SK-N-SH treated with all-trans-retinoic acid at 6 μM for 48 hours (cell line): Measurements from ENCODE around the gene CLK2.

Experiments
- ATAC-seq: fragments of 200-7000 bp; cut with Tn5 transposase; 3 replicates; pipeline ENCODE4 v1.9.1; 2020; ENCODE audit warnings: mild to moderate bottlenecking, moderate library complexity
- ARNTL ChIP-seq: fragments of 450-650 bp; formaldehyde crosslinking; IDR thresholded peaks from 2 replicates; pipeline ENCODE4 v1.5.0; 2020; ENCODE audit warnings: low read depth, mild to moderate bottlenecking, moderate library complexity, borderline replicate concordance
- BACH2 ChIP-seq: fragments of 250-450 bp; sonication (Bioruptor Pico); IDR thresholded peaks from 2 replicates; pipeline ENCODE4 v1.9.0; 2021; ENCODE audit warnings: mild to moderate bottlenecking, borderline replicate concordance
- CSDC2 ChIP-seq: fragments of 250-450 bp; sonication (Bioruptor Pico); IDR thresholded peaks from 2 replicates; pipeline ENCODE4 v1.5.0; 2020; ENCODE audit warnings: mild to moderate bottlenecking, moderate library complexity
- ESRRG ChIP-seq: fragments of 250-450 bp; sonication (Bioruptor Pico); IDR thresholded peaks from 2 replicates; pipeline ENCODE4 v1.6.1; 2021; ENCODE audit warnings: mild to moderate bottlenecking
- GLIS3 ChIP-seq: fragments of 250-450 bp; sonication (Bioruptor Pico); IDR thresholded peaks from 2 replicates; pipeline ENCODE4 v1.5.0; 2020; ENCODE audit warnings: mild to moderate bottlenecking, moderate library complexity
- ISL1 ChIP-seq: fragments of 250-450 bp; sonication (Bioruptor Pico); IDR thresholded peaks from 2 replicates; pipeline ENCODE4 v2.1.2; 2022; ENCODE audit warnings: mild to moderate bottlenecking, moderate library complexity
- OSR1 ChIP-seq: fragments of 250-450 bp; sonication (Bioruptor Pico); IDR thresholded peaks from 2 replicates; pipeline ENCODE4 v1.8.0; 2022; ENCODE audit warnings: moderate library complexity, mild to moderate bottlenecking, inconsistent platforms
- PPARA ChIP-seq: fragments of 250-450 bp; sonication (Bioruptor Pico); IDR thresholded peaks from 2 replicates; pipeline ENCODE4 v1.5.0; 2020; ENCODE audit warnings: mild to moderate bottlenecking, borderline replicate concordance
- RARB ChIP-seq: fragments of 250-450 bp; sonication (Bioruptor Pico); IDR thresholded peaks from 2 replicates; pipeline ENCODE4 v1.8.0; 2021; ENCODE audit warnings: mild to moderate bottlenecking, moderate library complexity
- SNAI2 ChIP-seq: fragments of 250-450 bp; sonication (Bioruptor Pico); IDR thresholded peaks from 2 replicates; pipeline ENCODE4 v1.5.0; 2020; ENCODE audit warnings: mild to moderate bottlenecking, moderate library complexity
- TCF4 ChIP-seq: fragments of 250-450 bp; sonication (Bioruptor Pico); IDR thresholded peaks from 2 replicates; pipeline ENCODE4 v1.8.0; 2021; ENCODE audit warnings: mild to moderate bottlenecking, moderate library complexity, borderline replicate concordance
- TOX ChIP-seq: fragments of 250-450 bp; sonication (Bioruptor Pico); IDR thresholded peaks from 2 replicates; pipeline ENCODE4 v1.8.0; 2021; ENCODE audit warnings: mild to moderate bottlenecking, moderate library complexity, borderline replicate concordance
- ZC3H10 ChIP-seq: fragments of 250-450 bp; sonication (Bioruptor Pico); IDR thresholded peaks from 2 replicates; pipeline ENCODE4 v1.5.1; 2021; ENCODE audit warnings: mild to moderate bottlenecking, moderate library complexity
- ZFP3 ChIP-seq: fragments of 250-450 bp; sonication (Bioruptor Pico); IDR thresholded peaks from 2 replicates; pipeline ENCODE4 v1.5.0; 2020; ENCODE audit warnings: mild to moderate bottlenecking, moderate library complexity
- ZFP30 ChIP-seq: fragments of 450-650 bp; formaldehyde crosslinking; IDR thresholded peaks from 2 replicates; pipeline ENCODE4 v1.5.0; 2022; ENCODE audit warnings: mild to moderate bottlenecking, moderate library complexity
- ZNF70 ChIP-seq: fragments of 450-650 bp; formaldehyde crosslinking; IDR thresholded peaks from 2 replicates; pipeline ENCODE4 v1.5.0; 2020; ENCODE audit warnings: mild to moderate bottlenecking, moderate library complexity
- ZNF8 ChIP-seq: fragments of 450-650 bp; formaldehyde crosslinking; IDR thresholded peaks from 2 replicates; pipeline ENCODE4 v1.5.0; 2020; ENCODE audit warnings: mild to moderate bottlenecking, moderate library complexity
- TF ChIP-seq, protein P1 (sequence below): fragments of 250-450 bp; sonication (Bioruptor Pico); IDR thresholded peaks from 2 replicates; pipeline ENCODE4 v1.8.0; 2021; ENCODE audit warnings: low read depth, mild to moderate bottlenecking, moderate library complexity, borderline replicate concordance
- TF ChIP-seq, protein P2 (sequence below): fragments of 250-450 bp; sonication (Bioruptor Pico); IDR thresholded peaks from 2 replicates; pipeline ENCODE4 v1.5.1; 2020; ENCODE audit warnings: low read depth, mild to moderate bottlenecking, moderate library complexity
- TF ChIP-seq, protein P3 (sequence below): fragments of 250-450 bp; sonication (Bioruptor Pico); IDR thresholded peaks from 2 replicates; pipeline ENCODE4 v1.5.0; 2020; ENCODE audit warnings: mild to moderate bottlenecking, moderate library complexity
- TF ChIP-seq, protein P4 (sequence below): fragments of 250-450 bp; sonication (Bioruptor Pico); IDR thresholded peaks from 2 replicates; pipeline ENCODE4 v1.8.0; 2020; ENCODE audit warnings: mild to moderate bottlenecking, moderate library complexity, borderline replicate concordance
- TF ChIP-seq, protein P5 (sequence below): fragments of 250-450 bp; sonication (Bioruptor Pico); IDR thresholded peaks from 2 replicates; pipeline ENCODE4 v1.5.1; 2021; ENCODE audit warnings: mild to moderate bottlenecking, moderate library complexity

Gene CLK2

DNA sequence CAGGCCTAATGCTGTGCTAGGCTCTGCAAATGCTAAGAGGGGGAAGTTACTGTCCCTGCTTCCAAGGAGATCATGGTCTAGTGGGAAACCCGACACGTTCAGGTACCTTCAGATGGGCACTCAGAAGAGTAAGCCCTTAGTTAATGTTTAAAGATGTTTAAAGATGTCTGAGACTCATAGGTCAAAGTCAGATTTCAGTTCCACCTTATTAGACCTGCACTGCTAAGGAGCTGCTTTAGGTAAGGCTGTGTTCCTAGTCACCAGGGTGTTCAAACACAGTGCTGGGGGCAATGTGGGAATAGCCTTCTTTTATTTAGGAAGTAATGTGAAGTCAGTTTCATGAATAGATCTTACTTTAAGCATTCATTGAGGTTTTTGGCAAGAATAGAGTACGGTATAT, 43.6 kb upstream of the CLK2 start:
- no peak for ATAC-seq

DNA sequence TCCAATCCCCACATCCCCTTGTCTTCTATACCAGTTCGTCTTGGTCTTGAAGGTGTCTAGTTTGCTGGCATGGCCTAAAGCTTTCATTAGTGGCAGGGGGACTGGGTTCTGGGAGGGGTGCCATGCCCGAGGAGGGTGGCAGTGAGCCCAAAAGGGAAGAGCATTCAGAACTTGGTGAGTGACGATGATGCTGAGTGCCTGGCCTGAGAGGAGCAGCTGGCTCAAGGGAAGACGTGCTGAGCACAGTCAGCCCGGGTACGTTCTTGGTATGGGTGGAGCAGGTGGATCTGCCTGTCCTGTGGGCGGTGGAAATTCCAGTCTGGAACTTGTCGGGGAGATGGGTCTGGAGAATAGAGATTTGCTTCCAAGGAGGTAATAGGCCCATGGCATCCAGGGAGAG, 40.0 kb upstream of the CLK2 start:
- no peak for ATAC-seq
- TF ChIP-seq TCF4 (CRISPR knock-in tag): no peak
- TF ChIP-seq, protein P1, sequence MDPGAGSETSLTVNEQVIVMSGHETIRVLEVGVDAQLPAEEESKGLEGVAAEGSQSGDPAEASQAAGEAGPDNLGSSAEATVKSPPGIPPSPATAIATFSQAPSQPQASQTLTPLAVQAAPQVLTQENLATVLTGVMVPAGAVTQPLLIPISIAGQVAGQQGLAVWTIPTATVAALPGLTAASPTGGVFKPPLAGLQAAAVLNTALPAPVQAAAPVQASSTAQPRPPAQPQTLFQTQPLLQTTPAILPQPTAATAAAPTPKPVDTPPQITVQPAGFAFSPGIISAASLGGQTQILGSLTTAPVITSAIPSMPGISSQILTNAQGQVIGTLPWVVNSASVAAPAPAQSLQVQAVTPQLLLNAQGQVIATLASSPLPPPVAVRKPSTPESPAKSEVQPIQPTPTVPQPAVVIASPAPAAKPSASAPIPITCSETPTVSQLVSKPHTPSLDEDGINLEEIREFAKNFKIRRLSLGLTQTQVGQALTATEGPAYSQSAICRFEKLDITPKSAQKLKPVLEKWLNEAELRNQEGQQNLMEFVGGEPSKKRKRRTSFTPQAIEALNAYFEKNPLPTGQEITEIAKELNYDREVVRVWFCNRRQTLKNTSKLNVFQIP (CRISPR knock-in tag): no peak
- no peak for TF ChIP-seq TOX
- TF ChIP-seq, protein P2, sequence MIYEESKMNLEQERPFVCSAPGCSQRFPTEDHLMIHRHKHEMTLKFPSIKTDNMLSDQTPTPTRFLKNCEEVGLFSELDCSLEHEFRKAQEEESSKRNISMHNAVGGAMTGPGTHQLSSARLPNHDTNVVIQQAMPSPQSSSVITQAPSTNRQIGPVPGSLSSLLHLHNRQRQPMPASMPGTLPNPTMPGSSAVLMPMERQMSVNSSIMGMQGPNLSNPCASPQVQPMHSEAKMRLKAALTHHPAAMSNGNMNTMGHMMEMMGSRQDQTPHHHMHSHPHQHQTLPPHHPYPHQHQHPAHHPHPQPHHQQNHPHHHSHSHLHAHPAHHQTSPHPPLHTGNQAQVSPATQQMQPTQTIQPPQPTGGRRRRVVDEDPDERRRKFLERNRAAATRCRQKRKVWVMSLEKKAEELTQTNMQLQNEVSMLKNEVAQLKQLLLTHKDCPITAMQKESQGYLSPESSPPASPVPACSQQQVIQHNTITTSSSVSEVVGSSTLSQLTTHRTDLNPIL (CRISPR knock-in tag): no peak
- TF ChIP-seq ISL1 (CRISPR knock-in tag): no peak
- TF ChIP-seq, protein P3, sequence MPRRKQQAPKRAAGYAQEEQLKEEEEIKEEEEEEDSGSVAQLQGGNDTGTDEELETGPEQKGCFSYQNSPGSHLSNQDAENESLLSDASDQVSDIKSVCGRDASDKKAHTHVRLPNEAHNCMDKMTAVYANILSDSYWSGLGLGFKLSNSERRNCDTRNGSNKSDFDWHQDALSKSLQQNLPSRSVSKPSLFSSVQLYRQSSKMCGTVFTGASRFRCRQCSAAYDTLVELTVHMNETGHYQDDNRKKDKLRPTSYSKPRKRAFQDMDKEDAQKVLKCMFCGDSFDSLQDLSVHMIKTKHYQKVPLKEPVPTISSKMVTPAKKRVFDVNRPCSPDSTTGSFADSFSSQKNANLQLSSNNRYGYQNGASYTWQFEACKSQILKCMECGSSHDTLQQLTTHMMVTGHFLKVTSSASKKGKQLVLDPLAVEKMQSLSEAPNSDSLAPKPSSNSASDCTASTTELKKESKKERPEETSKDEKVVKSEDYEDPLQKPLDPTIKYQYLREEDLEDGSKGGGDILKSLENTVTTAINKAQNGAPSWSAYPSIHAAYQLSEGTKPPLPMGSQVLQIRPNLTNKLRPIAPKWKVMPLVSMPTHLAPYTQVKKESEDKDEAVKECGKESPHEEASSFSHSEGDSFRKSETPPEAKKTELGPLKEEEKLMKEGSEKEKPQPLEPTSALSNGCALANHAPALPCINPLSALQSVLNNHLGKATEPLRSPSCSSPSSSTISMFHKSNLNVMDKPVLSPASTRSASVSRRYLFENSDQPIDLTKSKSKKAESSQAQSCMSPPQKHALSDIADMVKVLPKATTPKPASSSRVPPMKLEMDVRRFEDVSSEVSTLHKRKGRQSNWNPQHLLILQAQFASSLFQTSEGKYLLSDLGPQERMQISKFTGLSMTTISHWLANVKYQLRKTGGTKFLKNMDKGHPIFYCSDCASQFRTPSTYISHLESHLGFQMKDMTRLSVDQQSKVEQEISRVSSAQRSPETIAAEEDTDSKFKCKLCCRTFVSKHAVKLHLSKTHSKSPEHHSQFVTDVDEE: no peak
- TF ChIP-seq, protein P4, sequence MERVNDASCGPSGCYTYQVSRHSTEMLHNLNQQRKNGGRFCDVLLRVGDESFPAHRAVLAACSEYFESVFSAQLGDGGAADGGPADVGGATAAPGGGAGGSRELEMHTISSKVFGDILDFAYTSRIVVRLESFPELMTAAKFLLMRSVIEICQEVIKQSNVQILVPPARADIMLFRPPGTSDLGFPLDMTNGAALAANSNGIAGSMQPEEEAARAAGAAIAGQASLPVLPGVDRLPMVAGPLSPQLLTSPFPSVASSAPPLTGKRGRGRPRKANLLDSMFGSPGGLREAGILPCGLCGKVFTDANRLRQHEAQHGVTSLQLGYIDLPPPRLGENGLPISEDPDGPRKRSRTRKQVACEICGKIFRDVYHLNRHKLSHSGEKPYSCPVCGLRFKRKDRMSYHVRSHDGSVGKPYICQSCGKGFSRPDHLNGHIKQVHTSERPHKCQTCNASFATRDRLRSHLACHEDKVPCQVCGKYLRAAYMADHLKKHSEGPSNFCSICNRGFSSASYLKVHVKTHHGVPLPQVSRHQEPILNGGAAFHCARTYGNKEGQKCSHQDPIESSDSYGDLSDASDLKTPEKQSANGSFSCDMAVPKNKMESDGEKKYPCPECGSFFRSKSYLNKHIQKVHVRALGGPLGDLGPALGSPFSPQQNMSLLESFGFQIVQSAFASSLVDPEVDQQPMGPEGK (CRISPR knock-in tag): no peak
- TF ChIP-seq ESRRG (CRISPR knock-in tag): no peak
- no peak for TF ChIP-seq CSDC2

More for the DNA sequence above, 43.6 kb upstream of the CLK2 start:
- no peak for TF ChIP-seq ZFP3
- TF ChIP-seq ESRRG (CRISPR knock-in tag): no peak
- TF ChIP-seq GLIS3 (CRISPR knock-in tag): no peak
- no peak for TF ChIP-seq PPARA (CRISPR knock-in tag)
- TF ChIP-seq CSDC2: no peak
- TF ChIP-seq ZNF8 (CRISPR knock-in tag): no peak
- TF ChIP-seq, protein P5, sequence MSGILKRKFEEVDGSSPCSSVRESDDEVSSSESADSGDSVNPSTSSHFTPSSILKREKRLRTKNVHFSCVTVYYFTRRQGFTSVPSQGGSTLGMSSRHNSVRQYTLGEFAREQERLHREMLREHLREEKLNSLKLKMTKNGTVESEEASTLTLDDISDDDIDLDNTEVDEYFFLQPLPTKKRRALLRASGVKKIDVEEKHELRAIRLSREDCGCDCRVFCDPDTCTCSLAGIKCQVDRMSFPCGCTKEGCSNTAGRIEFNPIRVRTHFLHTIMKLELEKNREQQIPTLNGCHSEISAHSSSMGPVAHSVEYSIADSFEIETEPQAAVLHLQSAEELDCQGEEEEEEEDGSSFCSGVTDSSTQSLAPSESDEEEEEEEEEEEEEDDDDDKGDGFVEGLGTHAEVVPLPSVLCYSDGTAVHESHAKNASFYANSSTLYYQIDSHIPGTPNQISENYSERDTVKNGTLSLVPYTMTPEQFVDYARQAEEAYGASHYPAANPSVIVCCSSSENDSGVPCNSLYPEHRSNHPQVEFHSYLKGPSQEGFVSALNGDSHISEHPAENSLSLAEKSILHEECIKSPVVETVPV (CRISPR knock-in tag): no peak
- no peak for TF ChIP-seq BACH2
- TF ChIP-seq, protein P1 (CRISPR knock-in tag): no peak
- TF ChIP-seq SNAI2 (CRISPR knock-in tag): no peak
- no peak for TF ChIP-seq ZC3H10 (CRISPR knock-in tag)
- no peak for TF ChIP-seq ZFP30
- no peak for TF ChIP-seq ARNTL (CRISPR knock-in tag)
- TF ChIP-seq OSR1 (CRISPR knock-in tag): no peak
- no peak for TF ChIP-seq ZNF70 (CRISPR knock-in tag)
- TF ChIP-seq, protein P2 (CRISPR knock-in tag): no peak
- TF ChIP-seq RARB (CRISPR knock-in tag): no peak
- TF ChIP-seq, protein P3: no peak
- TF ChIP-seq, protein P4 (CRISPR knock-in tag): no peak
- TF ChIP-seq TOX: no peak
